A673 (cell line): ENCODE results near the gene ALKBH4.
"Not testable (repeated sequence)": the region's sequence is repeated elsewhere in the genome, so short reads cannot be mapped to it uniquely, and the experiment has no call there.

Experiments
- CTCF ChIP-seq: fragments of 300-800, 200-600 bp; sonication (generic); conservative IDR thresholded peaks from 2 replicates; pipeline ENCODE4 v1.5.1; 2017; ENCODE audit warnings: low read depth, mild to moderate bottlenecking, antibody characterized with exemption, low read length, moderate library complexity, mixed read lengths
- EZH2 ChIP-seq: fragments of 200-600 bp; sonication (generic); IDR thresholded peaks from 2 replicates; pipeline ENCODE4 v1.6.1; 2017; ENCODE audit warnings: borderline replicate concordance, low read depth, mild to moderate bottlenecking, mixed read lengths, antibody characterized with exemption, low read length; ENCODE audit not compliant: poor library complexity, severe bottlenecking

- not testable (repeated sequence) for TF ChIP-seq CTCF, EZH2
Observed at GRCh38 chr7:102497308-102497707, 32.6 kb upstream of the ALKBH4 start.
